GM21423 (cell line): Measurements from ENCODE around the gene GDF11.
"Not testable (repeated sequence)": the region's sequence is repeated elsewhere in the genome, so short reads cannot be mapped to it uniquely, and the experiment has no call there.

Source experiments
- ATAC-seq: cut with Tn5 transposase; IDR thresholded peaks from one replicate; pipeline ENCODE4 v1.9.1; 2021; ENCODE audit warnings: mild to moderate bottlenecking, moderate library complexity; ENCODE audit not compliant: unreplicated experiment

GDF11 gene

GRCh38 chr12:55738123-55739024 is 4.5 kb upstream of the GDF11 start:
- peak; percentile 85 for ATAC-seq

GRCh38 chr12:55739025-55739378 is 3.9 kb upstream of the GDF11 start:
- ATAC-seq: no peak

- ATAC-seq: no peak
Observed at GRCh38 chr12:55741931-55742680, 816 bp upstream of the GDF11 start.

GRCh38 chr12:55743406-55744339 is 751 bp downstream of the GDF11 start:
- peak; percentile 37 for ATAC-seq

GRCh38 chr12:55744340-55745030 is 1.6 kb downstream of the GDF11 start:
- no peak for ATAC-seq

GRCh38 chr12:55745361-55746173 is 2.6 kb downstream of the GDF11 start:
- ATAC-seq: no peak

GRCh38 chr12:55746174-55746912 is 3.4 kb downstream of the GDF11 start:
- no peak for ATAC-seq

GRCh38 chr12:55746913-55747231 is 4.0 kb downstream of the GDF11 start:
- ATAC-seq: no peak

GRCh38 chr12:55748230-55748993 is 5.5 kb downstream of the GDF11 start:
- no peak for ATAC-seq

GRCh38 chr12:55755246-55755645 is 12.3 kb downstream of the GDF11 start:
- ATAC-seq: no peak

GRCh38 chr12:55757701-55758100 is 14.8 kb downstream of the GDF11 start:
- ATAC-seq: no peak

- ATAC-seq: not testable (repeated sequence)
Observed at GRCh38 chr12:55758575-55758974, 15.7 kb downstream of the GDF11 start.

- no peak for ATAC-seq
Observed at GRCh38 chr12:55760663-55761062, 17.7 kb downstream of the GDF11 start.

GRCh38 chr12:55762646-55763045 is 19.7 kb downstream of the GDF11 start:
- ATAC-seq: no peak

GRCh38 chr12:55765736-55766290 is 22.9 kb downstream of the GDF11 start:
- no peak for ATAC-seq

- no peak for ATAC-seq
Observed at GRCh38 chr12:55767156-55767555, 24.2 kb downstream of the GDF11 start.

- ATAC-seq: no peak
Observed at GRCh38 chr12:55771736-55772135, 28.8 kb downstream of the GDF11 start.

- ATAC-seq: no peak
Observed at GRCh38 chr12:55777856-55778255, 34.9 kb downstream of the GDF11 start.
